Measurements from ENCODE around the gene EGFLAM.

Gene EGFLAM

GRCh38 chr5:38453921-38454320 lies 195.6 kb downstream of the EGFLAM start:
- no CpG with 5 or more reads among the region's 11 CpGs for WGBS (ENCODE audit: insufficient coverage, insufficient read length)
- no peaks in the 10 kb centered on the region for H3K36me3 ChIP-seq (ENCODE audit: control insufficient read depth, insufficient read depth, low read length)
- no peaks in the 10 kb centered on the region for H3K9me3 ChIP-seq (ENCODE audit: control insufficient read depth, insufficient read depth, low read length)
- H3K4me3 ChIP-seq (ENCODE audit: low read length) = no peak overlapping the region
- no peaks in the 10 kb centered on the region for H3K4me1 ChIP-seq (ENCODE audit: control insufficient read depth, insufficient read depth, low read length)
- DNase-seq (ENCODE audit: low read depth, low spot score) = no peak
- no peaks in the 10 kb centered on the region for H3K27me3 ChIP-seq (ENCODE audit: control insufficient read depth, insufficient read depth, low read length)
- no peak overlapping the region for H3K27ac ChIP-seq (ENCODE audit: low read length)

DNA sequence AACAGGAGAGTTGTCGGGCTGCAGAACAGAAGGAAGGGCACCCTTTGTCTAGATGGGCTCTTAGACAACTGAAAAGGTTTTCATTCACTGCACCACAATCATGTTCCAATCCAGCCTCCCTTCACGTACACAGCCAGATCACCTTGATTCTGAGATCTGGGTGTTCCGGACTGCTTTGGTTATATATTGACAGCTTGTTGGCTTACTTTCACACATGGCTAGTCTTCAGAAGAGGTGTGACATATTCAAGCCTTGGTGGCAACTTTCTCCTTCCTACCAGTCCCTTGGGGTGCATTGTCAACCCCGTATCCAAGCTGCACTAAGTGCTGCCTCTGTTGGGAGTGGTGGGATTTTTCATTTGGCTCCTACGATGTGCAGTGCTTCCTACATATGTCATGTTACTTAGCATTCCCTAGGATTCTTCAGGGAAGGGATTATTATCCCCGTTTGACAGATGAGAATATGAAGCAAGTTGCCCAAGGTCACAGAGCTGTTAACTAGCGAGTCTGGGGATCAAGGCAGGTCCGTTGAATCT lies 197.5 kb downstream of the EGFLAM start:
- no peak for DNase-seq (ENCODE audit: low read depth, low spot score)
- no peaks in the 10 kb centered on the region for H3K9me3 ChIP-seq (ENCODE audit: control insufficient read depth, insufficient read depth, low read length)
- WGBS (ENCODE audit: insufficient coverage, insufficient read length) = no CpG with 5 or more reads among the region's 8 CpGs
- H3K4me3 ChIP-seq (ENCODE audit: low read length) = no peak overlapping the region
- no peak overlapping the region for H3K27ac ChIP-seq (ENCODE audit: low read length)
- no peaks in the 10 kb centered on the region for H3K27me3 ChIP-seq (ENCODE audit: control insufficient read depth, insufficient read depth, low read length)
- no peaks in the 10 kb centered on the region for H3K4me1 ChIP-seq (ENCODE audit: control insufficient read depth, insufficient read depth, low read length)
- H3K36me3 ChIP-seq (ENCODE audit: control insufficient read depth, insufficient read depth, low read length) = no peaks in the 10 kb centered on the region

- Histone ChIP-seq H3K36me3 (ENCODE audit: control insufficient read depth, insufficient read depth, low read length) (no peaks in the 10 kb centered on the region), H3K27me3 (ENCODE audit: control insufficient read depth, insufficient read depth, low read length) (no peaks in the 10 kb centered on the region), H3K9me3 (ENCODE audit: control insufficient read depth, insufficient read depth, low read length) (no peaks in the 10 kb centered on the region), H3K27ac (ENCODE audit: low read length) (no peak overlapping the region), H3K4me1 (ENCODE audit: control insufficient read depth, insufficient read depth, low read length) (no peaks in the 10 kb centered on the region), H3K4me3 (ENCODE audit: low read length) (no peak overlapping the region)
- WGBS (ENCODE audit: insufficient coverage, insufficient read length) = no CpG with 5 or more reads among the region's 4 CpGs
- no peak for DNase-seq (ENCODE audit: low read depth, low spot score)
Measured at GRCh38 chr5:38456657-38457399, 198.5 kb downstream of the EGFLAM start.

GRCh38 chr5:38458174-38458573 lies 199.8 kb downstream of the EGFLAM start:
- H3K27me3 ChIP-seq (ENCODE audit: control insufficient read depth, insufficient read depth, low read length) = no peaks in the 10 kb centered on the region
- H3K9me3 ChIP-seq (ENCODE audit: control insufficient read depth, insufficient read depth, low read length) = no peaks in the 10 kb centered on the region
- H3K4me3 ChIP-seq (ENCODE audit: low read length) = no peak overlapping the region
- DNase-seq (ENCODE audit: low read depth, low spot score) = no peak
- no peak overlapping the region for H3K27ac ChIP-seq (ENCODE audit: low read length)
- no peaks in the 10 kb centered on the region for H3K36me3 ChIP-seq (ENCODE audit: control insufficient read depth, insufficient read depth, low read length)
- no CpG with 5 or more reads among the region's 8 CpGs for WGBS (ENCODE audit: insufficient coverage, insufficient read length)
- no peaks in the 10 kb centered on the region for H3K4me1 ChIP-seq (ENCODE audit: control insufficient read depth, insufficient read depth, low read length)

- Histone ChIP-seq H3K4me3 (ENCODE audit: low read length) (no peak overlapping the region), H3K9me3 (ENCODE audit: control insufficient read depth, insufficient read depth, low read length) (no peaks in the 10 kb centered on the region), H3K27me3 (ENCODE audit: control insufficient read depth, insufficient read depth, low read length) (no peaks in the 10 kb centered on the region), H3K36me3 (ENCODE audit: control insufficient read depth, insufficient read depth, low read length) (no peaks in the 10 kb centered on the region), H3K27ac (ENCODE audit: low read length) (no peak overlapping the region), H3K4me1 (ENCODE audit: control insufficient read depth, insufficient read depth, low read length) (peaks cover 3% of the 10 kb centered on the region)
- WGBS (ENCODE audit: insufficient coverage, insufficient read length) = no CpG with 5 or more reads among the region's 7 CpGs
- DNase-seq (ENCODE audit: low read depth, low spot score) = no peak
Measured at GRCh38 chr5:38462976-38463633, 204.7 kb downstream of the EGFLAM start.

- Histone ChIP-seq H3K4me1 (ENCODE audit: control insufficient read depth, insufficient read depth, low read length) (peaks cover 3% of the 10 kb centered on the region), H3K36me3 (ENCODE audit: control insufficient read depth, insufficient read depth, low read length) (no peaks in the 10 kb centered on the region), H3K4me3 (ENCODE audit: low read length) (no peak overlapping the region), H3K9me3 (ENCODE audit: control insufficient read depth, insufficient read depth, low read length) (no peaks in the 10 kb centered on the region), H3K27ac (ENCODE audit: low read length) (no peak overlapping the region), H3K27me3 (ENCODE audit: control insufficient read depth, insufficient read depth, low read length) (no peaks in the 10 kb centered on the region)
- DNase-seq (ENCODE audit: low read depth, low spot score) = no peak
- no CpG with 5 or more reads among the region's 10 CpGs for WGBS (ENCODE audit: insufficient coverage, insufficient read length)
Measured at GRCh38 chr5:38463634-38464521, 205.5 kb downstream of the EGFLAM start.

DNA sequence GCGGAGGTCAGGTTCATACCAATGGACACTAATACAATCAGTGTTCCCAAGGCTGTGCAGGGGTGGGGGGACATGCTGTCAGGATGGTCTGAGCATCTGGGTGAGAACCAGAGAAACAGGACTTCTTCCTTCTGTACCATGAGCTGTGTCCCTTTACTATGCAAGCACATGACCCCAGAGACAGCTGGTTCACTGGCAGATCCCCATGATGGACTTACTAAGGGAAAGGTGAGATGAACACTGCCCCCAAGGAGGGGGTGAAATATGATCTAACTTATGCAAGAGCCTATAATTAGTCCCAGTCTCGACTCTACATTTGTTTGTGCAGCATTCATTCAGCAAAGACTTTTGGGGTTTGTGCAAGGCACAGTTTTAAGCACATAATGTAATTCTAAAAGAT lies 206.7 kb downstream of the EGFLAM start:
- Histone ChIP-seq H3K27me3 (ENCODE audit: control insufficient read depth, insufficient read depth, low read length) (no peaks in the 10 kb centered on the region), H3K36me3 (ENCODE audit: control insufficient read depth, insufficient read depth, low read length) (no peaks in the 10 kb centered on the region), H3K9me3 (ENCODE audit: control insufficient read depth, insufficient read depth, low read length) (no peaks in the 10 kb centered on the region), H3K4me3 (ENCODE audit: low read length) (no peak overlapping the region), H3K27ac (ENCODE audit: low read length) (no peak overlapping the region), H3K4me1 (ENCODE audit: control insufficient read depth, insufficient read depth, low read length) (peaks cover 3% of the 10 kb centered on the region)
- no peak for DNase-seq (ENCODE audit: low read depth, low spot score)
- WGBS (ENCODE audit: insufficient coverage, insufficient read length) = no CpG with 5 or more reads among the region's 2 CpGs

DNA sequence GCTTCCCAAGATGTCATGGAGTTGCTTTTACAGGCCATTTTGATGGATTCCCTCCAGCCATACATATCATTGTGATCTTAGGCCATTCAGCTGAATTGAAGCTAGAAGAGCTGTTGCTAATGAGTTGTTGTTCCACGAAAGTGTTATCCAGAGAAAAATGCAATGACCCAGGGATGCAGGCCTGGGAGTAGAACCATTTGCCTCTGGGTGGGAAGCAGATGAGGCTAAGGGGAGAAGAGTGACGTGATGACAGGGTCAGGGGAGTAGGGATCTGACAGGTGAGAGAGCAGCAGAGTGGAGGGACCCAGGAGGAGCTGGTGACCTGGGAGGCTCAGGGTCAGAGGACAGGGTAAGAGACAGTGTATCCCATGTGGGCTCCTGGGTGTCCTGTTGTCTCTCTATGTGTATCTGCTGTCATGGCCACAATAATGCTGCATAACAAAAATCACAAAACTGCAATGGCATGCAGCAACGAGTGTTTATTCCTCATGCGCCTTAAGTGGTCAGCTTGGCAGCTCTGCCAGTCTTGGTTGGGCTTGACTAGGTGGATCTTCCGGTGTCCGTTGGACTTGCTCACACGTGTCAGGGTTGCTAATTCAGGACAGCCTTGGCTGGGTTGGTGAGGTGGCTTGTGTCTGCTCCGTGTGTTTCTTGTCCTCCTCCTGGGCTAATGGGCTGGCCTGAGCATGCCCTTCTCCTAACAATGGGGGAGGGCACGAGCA lies 207.5 kb downstream of the EGFLAM start:
- Histone ChIP-seq H3K4me1 (ENCODE audit: control insufficient read depth, insufficient read depth, low read length) (peaks cover 3% of the 10 kb centered on the region), H3K27ac (ENCODE audit: low read length) (no peak overlapping the region), H3K27me3 (ENCODE audit: control insufficient read depth, insufficient read depth, low read length) (no peaks in the 10 kb centered on the region), H3K4me3 (ENCODE audit: low read length) (no peak overlapping the region), H3K36me3 (ENCODE audit: control insufficient read depth, insufficient read depth, low read length) (no peaks in the 10 kb centered on the region), H3K9me3 (ENCODE audit: control insufficient read depth, insufficient read depth, low read length) (no peaks in the 10 kb centered on the region)
- no CpG with 5 or more reads among the region's 9 CpGs for WGBS (ENCODE audit: insufficient coverage, insufficient read length)
- no peak for DNase-seq (ENCODE audit: low read depth, low spot score)

DNA sequence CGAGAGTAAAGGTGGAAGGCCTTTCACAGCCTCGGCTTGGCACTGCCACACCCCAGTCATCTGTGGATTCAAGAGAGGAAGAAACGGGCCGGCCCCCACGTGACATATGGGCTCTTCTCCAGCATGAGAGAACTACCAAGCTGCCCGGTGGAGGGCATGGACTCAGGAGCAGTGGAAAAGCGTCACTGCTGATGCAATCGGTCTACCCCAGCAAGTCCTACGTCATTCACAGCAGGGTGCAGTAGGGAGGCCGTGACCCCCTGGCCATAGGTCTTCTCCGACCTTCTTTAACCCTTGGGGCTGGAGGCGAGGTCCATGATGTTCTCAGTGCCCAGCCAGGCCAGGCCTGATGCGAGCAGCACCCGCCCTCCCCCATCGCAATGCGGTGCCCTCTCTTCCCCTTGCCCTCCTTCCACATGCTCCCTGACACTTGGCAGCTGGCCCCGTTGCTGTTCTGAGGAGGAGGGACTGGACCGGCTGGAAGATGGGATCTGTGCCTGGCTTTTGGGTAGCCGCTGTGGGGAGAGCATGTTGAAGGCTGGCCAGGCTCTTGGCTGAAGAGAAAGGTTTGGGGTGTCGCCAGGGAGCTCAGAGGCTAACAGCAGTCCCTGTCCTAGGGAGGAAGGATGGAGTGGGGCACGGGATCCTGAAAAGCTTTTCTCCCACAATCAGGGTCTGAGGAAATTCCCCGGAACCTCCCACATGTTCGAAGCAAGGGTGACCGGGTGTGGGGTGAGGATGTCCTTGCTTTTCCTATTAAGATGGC lies 208.2 kb downstream of the EGFLAM start:
- no peak for DNase-seq (ENCODE audit: low read depth, low spot score)
- H3K4me3 ChIP-seq (ENCODE audit: low read length) = no peak overlapping the region
- H3K27ac ChIP-seq (ENCODE audit: low read length) = no peak overlapping the region
- no CpG with 5 or more reads among the region's 24 CpGs for WGBS (ENCODE audit: insufficient coverage, insufficient read length)
- no peaks in the 10 kb centered on the region for H3K36me3 ChIP-seq (ENCODE audit: control insufficient read depth, insufficient read depth, low read length)
- no peaks in the 10 kb centered on the region for H3K27me3 ChIP-seq (ENCODE audit: control insufficient read depth, insufficient read depth, low read length)
- peaks cover 3% of the 10 kb centered on the region for H3K4me1 ChIP-seq (ENCODE audit: control insufficient read depth, insufficient read depth, low read length)
- no peaks in the 10 kb centered on the region for H3K9me3 ChIP-seq (ENCODE audit: control insufficient read depth, insufficient read depth, low read length)
